NCI-H82 treated with DMSO at 0.1 percent for 48 hours (cell line): ENCODE measurements around the gene SHROOM2.
"Not testable (repeated sequence)": the region's sequence is repeated elsewhere in the genome, so short reads cannot be mapped to it uniquely, and the experiment has no call there.

ENCODE experiments used
- DNase-seq: peaks from one replicate; lab custom pipeline; 2025; ENCODE audit not compliant: unreplicated experiment; lab: John Stamatoyannopoulos, UW

The SHROOM2 gene, protein sequence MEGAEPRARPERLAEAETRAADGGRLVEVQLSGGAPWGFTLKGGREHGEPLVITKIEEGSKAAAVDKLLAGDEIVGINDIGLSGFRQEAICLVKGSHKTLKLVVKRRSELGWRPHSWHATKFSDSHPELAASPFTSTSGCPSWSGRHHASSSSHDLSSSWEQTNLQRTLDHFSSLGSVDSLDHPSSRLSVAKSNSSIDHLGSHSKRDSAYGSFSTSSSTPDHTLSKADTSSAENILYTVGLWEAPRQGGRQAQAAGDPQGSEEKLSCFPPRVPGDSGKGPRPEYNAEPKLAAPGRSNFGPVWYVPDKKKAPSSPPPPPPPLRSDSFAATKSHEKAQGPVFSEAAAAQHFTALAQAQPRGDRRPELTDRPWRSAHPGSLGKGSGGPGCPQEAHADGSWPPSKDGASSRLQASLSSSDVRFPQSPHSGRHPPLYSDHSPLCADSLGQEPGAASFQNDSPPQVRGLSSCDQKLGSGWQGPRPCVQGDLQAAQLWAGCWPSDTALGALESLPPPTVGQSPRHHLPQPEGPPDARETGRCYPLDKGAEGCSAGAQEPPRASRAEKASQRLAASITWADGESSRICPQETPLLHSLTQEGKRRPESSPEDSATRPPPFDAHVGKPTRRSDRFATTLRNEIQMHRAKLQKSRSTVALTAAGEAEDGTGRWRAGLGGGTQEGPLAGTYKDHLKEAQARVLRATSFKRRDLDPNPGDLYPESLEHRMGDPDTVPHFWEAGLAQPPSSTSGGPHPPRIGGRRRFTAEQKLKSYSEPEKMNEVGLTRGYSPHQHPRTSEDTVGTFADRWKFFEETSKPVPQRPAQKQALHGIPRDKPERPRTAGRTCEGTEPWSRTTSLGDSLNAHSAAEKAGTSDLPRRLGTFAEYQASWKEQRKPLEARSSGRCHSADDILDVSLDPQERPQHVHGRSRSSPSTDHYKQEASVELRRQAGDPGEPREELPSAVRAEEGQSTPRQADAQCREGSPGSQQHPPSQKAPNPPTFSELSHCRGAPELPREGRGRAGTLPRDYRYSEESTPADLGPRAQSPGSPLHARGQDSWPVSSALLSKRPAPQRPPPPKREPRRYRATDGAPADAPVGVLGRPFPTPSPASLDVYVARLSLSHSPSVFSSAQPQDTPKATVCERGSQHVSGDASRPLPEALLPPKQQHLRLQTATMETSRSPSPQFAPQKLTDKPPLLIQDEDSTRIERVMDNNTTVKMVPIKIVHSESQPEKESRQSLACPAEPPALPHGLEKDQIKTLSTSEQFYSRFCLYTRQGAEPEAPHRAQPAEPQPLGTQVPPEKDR (N-terminal part only)

DNA sequence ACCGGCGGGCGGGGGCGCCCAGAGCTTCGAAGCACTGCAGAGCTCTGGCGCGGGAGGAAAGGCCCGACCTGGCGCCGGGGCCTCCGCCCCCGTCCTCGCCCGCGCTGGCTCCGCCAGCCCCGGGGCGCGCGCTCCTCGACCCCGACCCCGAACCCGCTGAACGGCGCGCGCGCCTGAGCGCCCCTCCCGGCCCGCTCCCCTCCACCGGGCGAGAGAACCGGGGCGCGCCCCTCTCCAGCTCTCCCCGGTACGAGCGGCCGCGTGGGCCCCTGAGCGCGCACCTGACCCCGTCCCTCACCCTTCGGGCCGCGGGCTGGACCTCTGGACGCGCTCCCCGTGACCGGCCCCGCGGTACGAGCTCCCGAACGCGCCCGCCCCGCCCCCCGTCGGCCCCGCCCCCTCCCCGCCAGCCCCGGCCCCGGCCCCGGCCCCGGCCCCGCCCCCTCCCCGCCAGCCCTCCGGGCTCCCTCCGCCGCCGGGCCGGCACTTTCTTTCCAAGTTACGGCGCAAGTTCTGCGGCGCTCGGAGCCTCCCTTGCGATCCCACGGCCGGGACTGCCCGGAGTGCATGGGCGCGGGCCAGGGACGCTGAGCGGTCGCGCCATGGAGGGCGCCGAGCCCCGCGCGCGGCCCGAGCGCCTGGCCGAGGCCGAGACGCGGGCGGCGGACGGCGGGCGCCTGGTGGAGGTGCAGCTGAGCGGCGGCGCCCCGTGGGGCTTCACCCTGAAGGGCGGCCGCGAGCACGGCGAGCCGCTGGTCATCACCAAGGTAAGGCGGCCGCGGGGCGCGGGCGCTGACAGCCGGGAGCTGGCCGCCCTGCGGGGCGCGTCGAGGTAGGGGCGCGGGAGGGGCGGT lies at the start of gene SHROOM2:
Gene SHROOM2 (plus strand): TSS at position 486 of the 854 bp plus-strand sequence. CDS start 117 bp downstream, at position 603.
- DNase-seq = no peak

DNA sequence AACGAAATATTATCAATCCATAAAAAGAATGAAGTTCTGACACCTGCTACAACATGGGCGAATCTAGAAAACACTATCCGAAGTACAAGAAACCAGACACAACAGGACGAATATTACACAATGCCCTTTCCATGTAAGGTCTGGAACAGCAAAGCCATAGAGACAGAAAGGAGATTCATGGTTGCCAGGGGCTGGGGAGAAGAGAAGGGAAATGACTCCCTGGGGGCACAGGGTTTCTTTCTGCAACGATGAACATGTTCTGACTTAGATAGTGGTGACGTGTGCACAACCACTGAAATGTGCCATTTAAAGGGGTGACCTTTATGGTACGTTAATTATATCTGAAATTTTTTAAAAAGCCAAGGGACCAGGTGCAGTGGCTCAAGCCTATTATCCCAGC lies 48.9 kb upstream of the SHROOM2 start:
- DNase-seq = no peak

DNA sequence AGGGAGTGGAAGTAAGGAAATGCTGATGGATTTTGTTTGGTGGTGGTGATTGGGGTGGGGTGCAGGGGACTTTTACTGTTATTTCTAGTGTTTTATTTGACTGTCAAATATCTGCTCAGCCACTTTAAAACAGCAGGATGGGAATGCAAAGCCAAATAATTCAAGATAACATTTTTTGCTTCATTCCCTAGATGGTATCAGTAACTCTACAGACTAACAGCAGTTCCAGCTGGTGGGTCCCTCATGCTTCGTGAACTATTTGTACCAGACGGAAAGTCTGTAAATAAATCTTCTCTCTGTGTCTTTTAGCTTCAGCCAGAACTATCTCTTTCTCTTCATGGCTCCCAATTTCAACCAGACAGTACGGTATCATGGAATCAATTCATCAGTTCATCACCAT lies 48.1 kb upstream of the SHROOM2 start:
- no peak for DNase-seq

DNA sequence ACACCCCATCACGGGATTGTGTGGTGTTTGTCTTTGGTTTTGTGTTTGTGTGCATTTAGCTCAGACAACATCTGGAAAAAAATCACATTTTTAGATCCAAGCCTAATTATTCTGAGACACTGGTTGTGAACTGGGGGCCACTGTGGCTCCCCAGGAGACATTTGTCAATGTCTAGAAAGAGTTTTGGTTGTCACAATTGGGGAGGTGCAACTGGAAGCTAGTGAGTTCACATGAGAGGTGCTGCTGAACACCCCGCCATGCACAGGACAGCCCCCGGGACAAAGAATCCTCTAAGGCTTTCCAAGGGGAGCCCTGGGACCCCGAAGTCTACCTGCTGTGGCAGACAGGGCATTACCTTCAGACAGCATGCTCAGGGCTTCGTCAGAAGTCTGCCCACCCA lies 47.1 kb upstream of the SHROOM2 start:
- DNase-seq = no peak

DNA sequence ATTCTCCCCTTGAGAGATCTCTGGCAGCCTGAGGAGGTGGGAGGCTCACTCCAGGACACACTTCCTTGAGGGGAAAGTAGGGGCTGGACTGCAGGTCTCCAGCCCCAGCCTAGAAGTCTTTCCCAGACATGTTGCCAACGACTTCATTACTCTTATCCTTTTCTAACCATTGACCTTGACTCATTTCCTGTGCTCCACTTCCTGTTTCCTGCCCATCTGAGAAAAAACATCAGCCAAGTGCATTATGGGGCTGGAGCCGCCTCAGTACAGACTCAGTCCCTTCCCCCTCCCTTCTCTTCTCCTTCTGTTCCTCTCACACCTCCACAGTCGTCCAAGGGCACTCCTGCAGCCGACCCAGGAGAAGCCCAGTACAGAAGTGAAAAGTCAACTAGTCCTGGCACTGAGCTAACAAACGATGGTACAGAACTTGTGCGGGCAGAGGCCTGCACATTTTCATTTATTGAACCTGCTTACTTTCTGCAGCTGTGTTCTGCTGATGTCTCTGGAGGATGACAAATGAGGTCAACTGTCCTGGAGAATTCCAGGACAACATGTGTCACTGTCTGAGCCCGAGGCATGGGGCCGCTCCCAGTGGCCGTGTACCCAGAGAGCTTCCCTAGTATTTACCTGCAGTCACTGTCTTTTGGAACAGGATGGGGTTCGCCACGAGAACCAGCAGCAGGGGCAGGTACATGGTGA lies 40.7 kb upstream of the SHROOM2 start:
- DNase-seq = no peak

DNA sequence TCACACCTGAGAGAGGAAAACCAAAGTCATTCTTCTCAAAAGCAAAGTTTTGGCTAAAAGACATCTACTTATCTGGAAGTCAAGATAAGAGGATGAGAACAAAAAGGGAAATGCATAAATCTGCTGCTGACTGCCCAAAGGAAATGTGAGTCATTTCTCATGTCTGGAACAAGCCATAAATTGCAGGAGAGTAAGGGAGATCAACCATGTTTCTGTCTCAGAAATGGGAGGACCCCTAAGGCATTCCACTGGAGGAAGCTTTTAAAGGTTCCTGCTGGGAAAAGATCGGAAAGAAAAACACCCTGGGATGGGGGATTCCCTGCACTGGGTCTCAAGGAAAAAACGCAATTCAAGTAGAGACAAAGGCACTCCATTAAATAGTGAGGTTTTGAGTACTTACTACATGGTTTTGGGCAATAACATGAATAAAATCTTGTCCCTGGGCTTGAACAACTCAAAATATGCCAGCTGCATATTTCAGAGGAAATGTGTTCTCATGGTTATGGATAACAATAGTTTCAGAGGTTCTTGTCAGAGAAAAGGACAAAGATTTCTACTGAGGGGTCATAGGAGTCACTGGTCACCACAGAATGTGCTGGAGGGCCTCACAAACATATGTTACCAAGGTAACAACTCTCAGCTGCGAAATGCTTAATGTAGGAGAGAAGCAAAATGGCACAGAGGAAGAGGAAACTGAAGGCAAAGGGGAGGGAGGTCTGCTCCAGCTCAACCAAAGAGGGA lies 39.9 kb upstream of the SHROOM2 start:
- DNase-seq = no peak

DNA sequence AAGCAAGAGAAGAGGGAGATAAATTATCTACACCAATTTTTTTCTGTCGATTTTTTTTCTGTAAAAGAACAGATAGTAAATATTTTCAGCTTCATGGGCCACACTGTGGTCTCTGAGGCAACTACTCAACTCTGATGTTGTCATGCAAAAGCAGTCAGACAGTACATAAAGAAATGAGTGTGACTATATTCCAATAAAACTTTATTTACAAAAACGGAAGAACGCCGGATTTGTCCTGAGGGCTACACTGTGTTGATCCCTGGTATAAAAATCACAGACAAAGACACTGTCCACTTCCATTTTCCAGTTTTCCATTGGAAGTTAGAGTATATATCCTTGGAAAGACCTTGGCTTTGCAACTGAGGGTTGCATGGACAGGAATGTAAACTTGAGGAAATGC lies 38.6 kb upstream of the SHROOM2 start:
- DNase-seq = no peak

DNA sequence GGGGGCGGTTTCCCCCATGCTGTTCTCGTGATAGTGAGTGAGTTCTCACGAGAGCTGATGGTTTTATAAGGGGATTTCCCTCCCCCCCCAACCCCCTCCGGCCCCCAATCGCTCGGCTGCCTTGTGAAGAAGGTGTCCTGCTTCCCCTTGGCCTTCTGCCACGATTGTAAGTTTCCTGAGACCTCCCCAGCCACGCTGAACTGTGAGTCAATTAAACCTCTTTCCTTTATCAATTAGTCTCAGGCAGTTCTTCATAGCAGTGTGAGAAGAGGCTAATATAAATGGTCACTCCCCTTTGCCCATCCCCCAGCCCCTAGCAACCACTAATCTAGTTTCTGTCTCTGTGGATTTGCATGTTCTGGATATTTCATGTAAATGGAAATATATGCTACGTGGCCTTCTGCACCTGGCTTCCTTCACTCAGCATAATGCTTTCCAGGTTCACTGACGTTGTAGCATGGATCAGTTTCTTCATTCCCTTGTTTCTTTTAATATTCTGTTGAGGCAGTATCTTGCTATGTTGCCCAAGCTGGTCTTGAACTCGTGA lies 37.0 kb upstream of the SHROOM2 start:
- DNase-seq = no peak

DNA sequence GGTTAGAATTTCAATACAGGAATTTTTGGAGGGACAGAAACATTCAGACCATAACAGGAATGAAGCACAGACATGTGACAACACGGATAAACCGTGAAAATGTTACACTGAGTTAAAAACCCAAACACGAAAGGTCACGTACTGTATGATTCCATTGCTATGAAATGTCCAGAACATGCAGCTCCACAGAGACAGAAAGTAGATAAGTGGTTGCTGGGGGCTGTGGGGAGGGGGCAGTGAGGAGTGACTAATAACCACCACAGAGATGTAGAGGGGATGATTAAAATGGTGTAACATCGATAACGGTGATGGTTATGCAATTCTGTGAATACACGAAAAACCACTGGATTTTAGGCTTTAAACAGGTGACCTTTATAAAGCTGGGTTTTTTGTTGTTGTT lies 28.9 kb upstream of the SHROOM2 start:
- no peak for DNase-seq

DNA sequence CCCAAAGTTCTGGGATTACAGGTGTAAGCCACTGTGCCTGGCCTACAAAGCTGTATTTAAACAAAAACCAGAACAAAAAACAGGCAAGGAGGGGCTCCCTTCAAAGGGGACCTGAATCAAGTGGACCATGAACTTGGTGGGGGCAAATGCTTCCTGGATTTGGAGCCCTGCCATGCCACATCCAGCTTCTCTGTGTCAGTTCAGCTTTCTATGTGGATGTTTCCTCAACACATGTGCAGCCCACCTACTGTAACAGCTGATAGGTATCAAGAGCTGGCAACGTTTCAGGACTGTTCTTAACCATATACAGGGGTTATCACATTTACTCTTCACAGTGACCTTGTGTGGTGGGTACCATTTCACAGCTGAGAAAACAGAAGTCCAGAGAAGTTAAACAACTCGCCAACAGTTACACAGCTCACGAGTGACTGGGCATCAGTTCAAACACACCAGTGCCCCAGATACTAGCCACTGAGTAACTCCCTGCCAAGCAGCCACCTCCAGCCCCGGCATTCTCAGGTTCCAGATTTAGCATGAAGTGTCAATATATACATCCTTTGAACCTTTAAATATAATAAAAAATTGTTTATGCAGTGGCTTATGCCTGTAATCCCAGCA lies 28.1 kb upstream of the SHROOM2 start:
- no peak for DNase-seq

DNA sequence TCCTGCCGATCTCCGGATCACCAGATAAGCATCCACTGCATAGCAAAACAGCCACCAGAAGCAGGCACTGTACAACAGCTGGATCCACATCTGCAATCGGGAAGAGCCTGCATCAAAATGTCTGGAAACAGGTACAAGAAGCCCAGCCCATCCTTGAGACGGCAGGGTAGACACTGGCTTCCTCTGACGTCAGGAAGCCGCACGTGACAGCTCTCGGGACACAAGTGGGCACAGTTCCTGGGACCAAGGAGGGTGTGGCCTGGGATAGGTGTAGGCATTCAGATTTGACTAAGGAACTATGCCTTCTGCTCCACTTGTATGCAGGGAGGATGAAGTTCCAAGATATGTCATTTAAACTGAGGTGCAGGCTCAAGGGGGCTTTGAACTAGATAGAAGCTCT lies 26.9 kb upstream of the SHROOM2 start:
- no peak for DNase-seq

DNA sequence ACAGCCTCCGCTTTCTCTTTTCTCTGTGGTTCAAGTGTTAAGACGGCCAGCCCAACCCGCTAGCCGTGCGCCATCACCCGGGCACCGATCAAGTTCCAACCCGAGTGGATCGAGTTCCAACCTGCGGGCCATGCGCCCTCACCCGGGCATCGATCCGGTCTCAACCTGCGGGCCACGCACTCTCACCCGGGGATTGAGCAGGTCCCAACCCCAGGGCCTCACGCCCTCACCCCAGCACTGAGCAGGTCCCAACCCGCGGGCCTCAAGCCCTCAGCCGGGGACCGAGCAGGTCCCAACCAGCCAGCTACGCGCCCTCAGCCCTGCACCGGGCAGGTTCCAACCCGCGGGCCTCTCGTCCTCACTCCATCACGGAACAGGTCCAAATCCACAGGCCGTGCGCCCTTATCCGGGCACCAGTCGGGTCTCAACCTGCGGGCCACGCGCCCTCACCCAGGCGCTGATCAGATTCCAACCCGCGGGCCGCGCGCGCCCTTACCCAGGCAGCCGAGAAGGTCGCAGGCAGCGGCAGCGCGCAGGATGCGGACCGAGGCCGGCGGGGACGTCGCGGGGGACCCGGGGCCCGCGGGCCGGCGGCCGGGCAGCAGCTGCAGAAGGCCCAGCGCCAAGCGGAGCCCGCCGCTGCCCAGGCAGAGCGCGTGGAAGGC lies 21.0 kb upstream of the SHROOM2 start:
- no peak for DNase-seq

DNA sequence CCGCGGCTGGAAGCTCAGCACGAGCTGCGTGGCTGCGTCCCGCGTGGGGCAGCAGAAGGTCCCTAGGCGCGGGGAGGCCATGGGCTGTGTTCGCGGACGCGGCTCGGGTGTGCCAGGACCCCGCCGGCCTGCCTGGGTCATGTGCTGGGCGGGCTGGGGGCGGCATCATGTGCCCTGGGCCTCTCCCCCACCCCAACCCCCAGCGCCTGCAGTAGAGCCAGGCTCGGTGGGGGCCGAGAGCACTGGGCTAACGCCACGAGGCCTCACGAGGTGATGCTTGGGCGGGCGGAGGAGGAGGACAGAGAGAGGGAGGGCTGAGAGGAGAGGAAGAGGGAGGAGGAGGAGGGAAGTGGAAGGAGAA lies 20.5 kb upstream of the SHROOM2 start, which contains the start of gene GPR143:
Gene GPR143 (minus strand): TSS at position 111 of the 361 bp plus-strand sequence. CDS start 30 bp downstream, at position 81.
- DNase-seq = no peak

DNA sequence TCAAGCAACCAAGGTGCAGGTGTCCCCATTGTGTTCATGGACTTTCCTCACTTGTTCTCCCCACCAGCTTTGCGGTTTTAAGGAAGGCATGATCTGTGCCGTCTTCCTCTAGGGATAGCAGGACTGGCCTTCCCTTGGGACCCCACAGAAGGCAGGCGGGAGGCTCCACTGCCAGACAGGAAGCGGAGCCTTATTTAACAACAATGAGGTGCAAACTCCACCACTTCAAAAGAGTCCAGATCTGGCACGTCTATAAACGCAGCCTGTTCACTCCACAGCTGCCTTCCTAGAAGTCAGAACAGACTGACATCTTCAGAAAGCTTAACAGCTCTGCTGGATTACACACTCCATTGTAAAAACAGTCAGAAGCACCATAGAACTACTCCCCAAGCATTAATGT lies 18.9 kb upstream of the SHROOM2 start:
- peak; percentile 0 for DNase-seq

DNA sequence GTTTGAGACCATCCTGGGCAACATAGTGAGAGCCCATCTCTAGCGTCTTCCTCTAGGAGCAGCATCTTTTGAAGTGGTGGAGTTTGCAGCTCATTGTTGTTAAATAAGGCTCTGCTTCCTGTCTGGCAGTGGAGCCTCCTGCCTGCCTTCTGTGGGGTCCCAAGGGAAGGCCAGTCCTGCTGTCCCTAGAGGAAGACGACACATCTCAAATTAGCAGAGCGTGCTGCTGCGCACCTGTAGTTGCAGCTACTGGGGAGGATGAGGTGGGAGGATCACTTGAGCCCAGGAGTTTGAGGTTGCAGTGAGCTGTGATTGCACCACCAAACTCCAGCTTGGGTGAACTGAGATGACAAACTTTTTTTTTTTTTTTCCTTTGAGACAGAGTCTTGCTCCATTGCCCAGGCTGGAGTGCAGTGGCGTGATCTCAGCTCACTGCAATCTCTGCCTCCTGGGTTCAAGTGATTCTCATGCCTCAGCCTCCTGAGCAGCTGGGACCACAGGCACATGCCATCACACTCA lies 17.8 kb upstream of the SHROOM2 start:
- DNase-seq = not testable (repeated sequence)

DNA sequence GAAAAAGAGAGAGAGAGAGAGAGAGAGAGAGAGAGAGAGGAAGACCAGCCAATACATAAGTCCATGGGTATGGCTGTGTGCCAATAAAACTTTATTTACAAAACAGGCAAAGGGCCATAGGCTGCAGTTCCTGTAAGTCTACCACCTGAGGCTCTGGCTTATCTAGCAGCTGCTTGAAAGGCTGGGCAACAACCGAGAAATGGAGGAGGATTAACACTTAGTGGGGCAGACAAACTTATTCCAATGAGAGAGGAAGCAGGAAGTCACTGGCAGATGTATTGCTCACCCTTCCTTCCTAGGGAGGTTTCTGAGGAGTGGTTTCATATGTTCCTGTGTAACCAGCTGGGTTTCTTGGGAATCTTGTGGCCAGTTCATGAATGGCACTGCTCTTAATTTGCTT lies 15.9 kb upstream of the SHROOM2 start:
- no peak for DNase-seq

DNA sequence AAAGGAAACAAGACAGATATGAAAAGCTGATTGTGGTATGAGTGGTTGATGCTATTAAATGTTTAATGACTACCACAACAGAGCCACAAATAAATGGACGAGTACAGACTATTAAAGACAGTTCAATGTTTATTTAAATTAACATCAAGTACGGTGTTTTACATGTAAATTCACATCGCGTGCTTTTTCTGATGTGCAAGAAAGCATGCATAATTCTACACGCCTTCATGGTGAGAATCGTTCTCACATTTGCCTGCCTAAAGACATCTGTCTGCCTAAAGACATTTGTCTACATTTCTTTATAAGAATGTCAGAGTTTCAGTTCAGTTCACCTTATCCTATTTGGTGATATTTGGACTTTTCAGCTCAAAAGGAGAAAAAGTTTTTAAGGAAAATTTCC lies 13.3 kb upstream of the SHROOM2 start:
- DNase-seq = no peak

DNA sequence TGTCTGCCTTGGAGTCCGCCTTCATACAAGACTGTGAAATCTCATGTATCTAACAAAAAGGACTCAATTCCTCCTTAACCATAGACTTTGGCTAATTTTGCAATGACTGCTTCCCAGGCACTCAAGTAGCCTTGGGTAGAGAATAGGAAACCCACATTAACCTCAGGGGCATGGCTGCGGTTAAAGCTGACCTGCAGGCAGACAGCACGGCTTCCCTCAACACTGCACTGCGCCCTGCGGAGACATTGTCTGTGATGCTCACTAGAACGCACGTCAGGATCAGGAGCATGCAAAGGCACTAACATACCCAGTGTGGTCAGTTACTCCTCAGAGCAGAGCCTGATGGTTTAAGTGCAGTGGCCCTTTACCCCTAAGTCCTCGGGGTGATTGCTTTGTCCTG lies 10.3 kb upstream of the SHROOM2 start:
- no peak for DNase-seq
